LNCaP clone FGC (cell line): ENCODE measurements around the gene S100G.
"Not testable (repeated sequence)": the region's sequence is repeated elsewhere in the genome, so short reads cannot be mapped to it uniquely, and the experiment has no call there.

ENCODE experiments used
- DNase-seq: peaks from one replicate; pipeline ENCODE4 v3.0.0-alpha.2; 2011; ENCODE audit warnings: low read depth
- H3K4me3 ChIP-seq: 2 replicates; pipeline ENCODE4 v1.5.1; 2011; ENCODE audit warnings: mild to moderate bottlenecking, low read depth, low read length, control low read depth
- TF ChIP-seq, protein P1 (sequence below): IDR thresholded peaks from 2 replicates; pipeline ENCODE4 v1.5.1; 2012; ENCODE audit warnings: mild to moderate bottlenecking; ENCODE audit not compliant: control insufficient read depth, insufficient read depth; ENCODE audit errors: extremely low read depth

Gene S100G, protein sequence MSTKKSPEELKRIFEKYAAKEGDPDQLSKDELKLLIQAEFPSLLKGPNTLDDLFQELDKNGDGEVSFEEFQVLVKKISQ

DNA sequence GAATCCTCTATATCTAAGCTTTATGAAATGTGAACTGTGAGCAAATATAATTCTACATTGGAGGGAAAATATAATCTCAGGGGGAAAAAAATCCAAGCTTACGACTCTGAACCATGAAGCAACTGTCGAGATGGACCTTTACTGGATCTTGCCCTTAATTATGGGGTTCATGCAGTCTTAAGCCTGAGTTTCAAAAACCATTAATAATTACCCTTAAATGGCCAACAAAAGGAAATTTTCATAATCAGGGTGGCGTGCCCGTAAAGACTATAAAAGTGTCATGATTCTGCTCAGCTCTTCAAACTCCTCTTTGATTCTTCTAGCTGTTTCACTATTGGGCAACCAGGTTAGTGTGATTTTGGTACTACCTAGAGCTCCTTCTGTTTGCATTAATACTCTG, at the start of gene S100G:
Gene S100G, plus strand, starts transcription at position 301 of the 400 bp plus-strand sequence. CDS start 849 bp downstream, outside the sequence.
- no peak for DNase-seq
- H3K4me3 ChIP-seq: no peak within 1 kb of the TSS
- TF ChIP-seq, protein P1, sequence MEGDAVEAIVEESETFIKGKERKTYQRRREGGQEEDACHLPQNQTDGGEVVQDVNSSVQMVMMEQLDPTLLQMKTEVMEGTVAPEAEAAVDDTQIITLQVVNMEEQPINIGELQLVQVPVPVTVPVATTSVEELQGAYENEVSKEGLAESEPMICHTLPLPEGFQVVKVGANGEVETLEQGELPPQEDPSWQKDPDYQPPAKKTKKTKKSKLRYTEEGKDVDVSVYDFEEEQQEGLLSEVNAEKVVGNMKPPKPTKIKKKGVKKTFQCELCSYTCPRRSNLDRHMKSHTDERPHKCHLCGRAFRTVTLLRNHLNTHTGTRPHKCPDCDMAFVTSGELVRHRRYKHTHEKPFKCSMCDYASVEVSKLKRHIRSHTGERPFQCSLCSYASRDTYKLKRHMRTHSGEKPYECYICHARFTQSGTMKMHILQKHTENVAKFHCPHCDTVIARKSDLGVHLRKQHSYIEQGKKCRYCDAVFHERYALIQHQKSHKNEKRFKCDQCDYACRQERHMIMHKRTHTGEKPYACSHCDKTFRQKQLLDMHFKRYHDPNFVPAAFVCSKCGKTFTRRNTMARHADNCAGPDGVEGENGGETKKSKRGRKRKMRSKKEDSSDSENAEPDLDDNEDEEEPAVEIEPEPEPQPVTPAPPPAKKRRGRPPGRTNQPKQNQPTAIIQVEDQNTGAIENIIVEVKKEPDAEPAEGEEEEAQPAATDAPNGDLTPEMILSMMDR: no peak

- no peak overlapping the region for H3K4me3 ChIP-seq
- TF ChIP-seq, protein P1: no peak
- DNase-seq: no peak
Measured at GRCh38 chrX:16601885-16602284, 48.1 kb upstream of the S100G start.

DNA sequence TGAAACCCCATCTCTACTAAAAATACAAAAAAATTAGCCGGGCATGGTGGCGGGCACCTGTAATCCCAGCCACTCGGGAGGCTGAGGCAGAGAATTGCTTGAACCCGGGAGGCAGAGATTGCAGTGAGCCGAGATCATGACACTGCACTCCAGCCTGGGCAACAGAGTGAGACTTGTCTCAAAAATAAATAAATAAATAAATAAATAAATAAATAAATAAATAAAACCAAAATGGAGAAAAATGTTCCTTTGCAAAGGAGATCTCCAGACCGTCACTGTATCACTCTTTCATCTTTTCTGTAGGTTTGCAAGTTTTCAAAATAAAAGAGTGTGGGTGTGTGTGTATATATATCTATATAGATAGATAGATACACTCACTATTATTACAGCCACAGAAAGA, 46.7 kb upstream of the S100G start:
- DNase-seq, H3K4me3 ChIP-seq: not testable (repeated sequence)

- H3K4me3 ChIP-seq: no peak overlapping the region
- TF ChIP-seq, protein P1: no peak
- no peak for DNase-seq
Measured at GRCh38 chrX:16603822-16604221, 46.1 kb upstream of the S100G start.

DNA sequence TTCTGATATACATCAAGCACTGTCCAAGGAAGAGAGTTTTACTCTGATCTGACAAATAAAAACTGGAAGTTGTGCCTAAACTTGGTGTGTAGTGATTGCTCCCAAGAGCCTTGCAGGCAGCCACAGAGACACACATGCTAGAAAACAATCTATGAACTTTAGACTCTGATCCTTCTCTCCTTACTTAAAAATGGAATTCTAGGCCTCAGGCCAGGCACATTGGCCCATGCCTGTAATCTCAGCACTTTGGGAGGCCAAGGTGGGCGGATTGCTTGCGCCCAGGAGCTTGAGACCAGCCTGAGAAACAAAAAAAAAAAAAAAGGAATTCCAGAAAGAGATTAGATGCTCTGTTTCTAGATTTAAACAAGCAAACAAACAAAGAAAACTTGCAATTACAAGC, 45.6 kb upstream of the S100G start:
- H3K4me3 ChIP-seq: no peak overlapping the region

DNA sequence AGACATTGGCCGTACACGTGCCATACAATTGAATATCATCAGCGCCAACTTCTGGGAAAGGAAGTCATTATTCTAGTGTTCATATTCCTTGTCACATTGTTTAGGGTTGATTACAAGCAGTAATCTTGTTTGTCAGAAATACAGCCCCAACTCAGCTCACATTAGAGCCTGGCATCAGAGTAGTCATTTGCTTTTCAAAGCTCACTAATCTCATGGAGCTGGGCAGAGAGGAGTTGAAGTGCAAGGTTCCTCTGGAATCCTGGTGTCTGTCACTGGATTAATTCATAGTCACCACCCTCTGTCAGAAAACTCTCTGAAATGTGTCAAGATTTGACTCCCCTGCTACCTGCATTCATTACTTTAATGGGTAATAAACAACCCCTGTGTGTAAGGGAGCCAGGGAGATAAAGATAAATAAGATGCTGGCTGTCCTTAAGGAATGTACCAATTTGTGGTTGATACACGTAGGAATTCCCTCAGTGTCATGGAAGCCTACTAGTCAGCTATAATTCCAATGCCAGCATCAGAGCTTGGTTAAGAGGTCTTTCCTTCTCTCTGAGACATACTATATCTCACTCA, 43.7 kb upstream of the S100G start:
- H3K4me3 ChIP-seq: no peak overlapping the region
- TF ChIP-seq, protein P1: no peak
- no peak for DNase-seq

More for the DNA sequence above, 45.6 kb upstream of the S100G start:
- TF ChIP-seq, protein P1: no peak
- no peak for DNase-seq

- TF ChIP-seq, protein P1: no peak
- no peak overlapping the region for H3K4me3 ChIP-seq
- no peak for DNase-seq
Measured at GRCh38 chrX:16610121-16610621, 39.8 kb upstream of the S100G start.

GRCh38 chrX:16610654-16611053, 39.3 kb upstream of the S100G start:
- not testable (repeated sequence) for DNase-seq, H3K4me3 ChIP-seq
